GM21390 (cell line): ENCODE measurements around the gene RTP5.
A peak's percentile ranks its signal among the peaks of the same experiment; 100 is the strongest.

Experiments used
- ATAC-seq: cut with Tn5 transposase; IDR thresholded peaks from one replicate; pipeline ENCODE4 v1.9.1; 2021; ENCODE audit not compliant: unreplicated experiment

The RTP5 gene

GRCh38 chr2:241843321-241844065 is 26.0 kb upstream of the RTP5 start:
- no peak for ATAC-seq

GRCh38 chr2:241844066-241844728 is 25.3 kb upstream of the RTP5 start:
- peak; percentile 68 for ATAC-seq

- no peak for ATAC-seq
These were observed 24.5 kb upstream of the RTP5 start for GRCh38 chr2:241844831-241845578.

GRCh38 chr2:241846406-241846805 is 23.1 kb upstream of the RTP5 start:
- ATAC-seq: no peak

- no peak for ATAC-seq
These were observed 20.5 kb upstream of the RTP5 start for GRCh38 chr2:241848761-241849615.

GRCh38 chr2:241849616-241850543 is 19.6 kb upstream of the RTP5 start:
- no peak for ATAC-seq

- no peak for ATAC-seq
These were observed 18.8 kb upstream of the RTP5 start for GRCh38 chr2:241850544-241851324.

- no peak for ATAC-seq
These were observed 18.0 kb upstream of the RTP5 start for GRCh38 chr2:241851325-241852115.

GRCh38 chr2:241852116-241852980 is 17.2 kb upstream of the RTP5 start:
- ATAC-seq: no peak

GRCh38 chr2:241852981-241853631 is 16.4 kb upstream of the RTP5 start:
- no peak for ATAC-seq

- no peak for ATAC-seq
These were observed 15.7 kb upstream of the RTP5 start for GRCh38 chr2:241853651-241854341.

GRCh38 chr2:241854342-241855244 is 14.9 kb upstream of the RTP5 start:
- ATAC-seq: no peak

GRCh38 chr2:241855245-241855887 is 14.2 kb upstream of the RTP5 start:
- no peak for ATAC-seq

- ATAC-seq: no peak
These were observed 13.6 kb upstream of the RTP5 start for GRCh38 chr2:241855888-241856422.
